OCI-LY7 (cell line): ENCODE data around the gene KDM4B. TPM values are rescaled to one million over a fixed set of nuclear protein-coding genes. Genes with fewer than 3 reads are reported as not detected.

Experiments
- BruUV-seq: library from RNA; stranded (reverse); fragments of 400-500 nt; replicated peaks from 2 replicates; lab custom pipeline; 2021; lab: Mats Ljungman, UMichigan
- CTCF ChIA-PET: fragments of 300-600 bp; sonication (Branson Sonifier 250); formaldehyde crosslinking; loops from one replicate; lab custom pipeline; 2022; ENCODE audit warnings: antibody characterized with exemption; ENCODE audit not compliant: unreplicated experiment; lab: Charles Lee
- POLR2A ChIA-PET: fragments of 300-600 bp; sonication (Branson Sonifier 250); formaldehyde crosslinking; loops from one replicate; lab custom pipeline; 2022; ENCODE audit warnings: antibody characterized with exemption; lab: Charles Lee
- DNase-seq: peaks from one replicate; pipeline ENCODE4 v3.0.0-alpha.2; 2015; ENCODE audit warnings: low spot score
- H2AFZ ChIP-seq: fragments of 200-600 bp; sonication (generic), shearing (Covaris generic); 2 replicates; pipeline ENCODE4 v1.6.1; 2014; ENCODE audit warnings: mild to moderate bottlenecking, antibody characterized with exemption, low read length, moderate library complexity
- H3K27ac ChIP-seq: fragments of 200-600 bp; sonication (generic); 2 replicates; pipeline ENCODE4 v1.5.1; 2014; ENCODE audit warnings: mixed run types, low read depth, mild to moderate bottlenecking, moderate library complexity, low read length, inconsistent platforms; ENCODE audit not compliant: poor library complexity, severe bottlenecking
- H3K36me3 ChIP-seq: fragments of 200-600 bp; sonication (generic); 2 replicates; pipeline ENCODE4 v1.6.1; 2014; ENCODE audit warnings: mild to moderate bottlenecking, antibody characterized with exemption, low read length, moderate library complexity, mixed read lengths; ENCODE audit not compliant: insufficient read depth
- H3K4me1 ChIP-seq: fragments of 200-600 bp; sonication (generic); 2 replicates; pipeline ENCODE4 v1.5.1; 2014; ENCODE audit warnings: mild to moderate bottlenecking, low read length; ENCODE audit not compliant: insufficient read depth, poor library complexity, severe bottlenecking
- H3K4me2 ChIP-seq: fragments of 200-600 bp; sonication (generic); 2 replicates; pipeline ENCODE4 v1.6.1; 2014; ENCODE audit warnings: mild to moderate bottlenecking, low read length
- H3K4me3 ChIP-seq: fragments of 200-600 bp; sonication (generic); 2 replicates; pipeline ENCODE4 v1.5.1; 2014; ENCODE audit warnings: mild to moderate bottlenecking, low read depth, low read length; ENCODE audit not compliant: poor library complexity, severe bottlenecking
- H3K79me2 ChIP-seq: fragments of 200-600 bp; sonication (generic); 2 replicates; pipeline ENCODE4 v1.6.1; 2016; ENCODE audit warnings: low read depth, mild to moderate bottlenecking, low read length, moderate library complexity, mixed read lengths; ENCODE audit not compliant: insufficient read depth
- H3K9me2 ChIP-seq: fragments of 200-600 bp; sonication (generic); 2 replicates; pipeline ENCODE4 v1.6.1; 2016; ENCODE audit warnings: mild to moderate bottlenecking, low read length, mixed read lengths; ENCODE audit not compliant: insufficient read depth
- H3K9me3 ChIP-seq: fragments of 200-600 bp; sonication (generic); 2 replicates; pipeline ENCODE4 v1.6.1; 2014; ENCODE audit warnings: mild to moderate bottlenecking, mixed run types, low read length, mixed read lengths
- H4K20me1 ChIP-seq: fragments of 200-600 bp; sonication (generic); 2 replicates; pipeline ENCODE4 v1.6.1; 2014; ENCODE audit warnings: mild to moderate bottlenecking, antibody characterized with exemption, low read length, moderate library complexity, mixed read lengths; ENCODE audit not compliant: insufficient read depth
- EZH2phosphoT487 ChIP-seq: fragments of 200-600 bp; sonication (generic); IDR thresholded peaks from 2 replicates; pipeline ENCODE4 v1.6.1; 2018; ENCODE audit warnings: low read depth, borderline replicate concordance, mild to moderate bottlenecking, mixed run types, antibody characterized with exemption, low read length, moderate library complexity, mixed read lengths
- intact Hi-C: fragments of 100-400 bp; cut with micrococcal nuclease; formaldehyde crosslinking; loops from one replicate; pipeline ENCODE4 v1.10.0; 2022; ENCODE audit not compliant: unreplicated experiment
- total RNA-seq, 2 experiments: library from RNA; depleted of rRNA in 1 of 2; stranded (reverse); fragments of >200 nt in 1 of 2; shearing (Covaris generic) in 1 of 2; gene quantifications; 2 replicates each; pipeline ENCODE4 v1.2.3, GENCODE V29; 2014 to 2022
- TF ChIP-seq, protein P1 (sequence below): fragments of 200-600 bp; sonication (generic); conservative IDR thresholded peaks from 2 replicates; pipeline ENCODE4 v1.5.1; 2014; ENCODE audit warnings: mild to moderate bottlenecking, antibody characterized with exemption, low read length, moderate library complexity, mixed read lengths

Gene KDM4B
- total RNA-seq, 2 experiments from 2014 or later, result 24.3 to 44.2 TPM

DNA sequence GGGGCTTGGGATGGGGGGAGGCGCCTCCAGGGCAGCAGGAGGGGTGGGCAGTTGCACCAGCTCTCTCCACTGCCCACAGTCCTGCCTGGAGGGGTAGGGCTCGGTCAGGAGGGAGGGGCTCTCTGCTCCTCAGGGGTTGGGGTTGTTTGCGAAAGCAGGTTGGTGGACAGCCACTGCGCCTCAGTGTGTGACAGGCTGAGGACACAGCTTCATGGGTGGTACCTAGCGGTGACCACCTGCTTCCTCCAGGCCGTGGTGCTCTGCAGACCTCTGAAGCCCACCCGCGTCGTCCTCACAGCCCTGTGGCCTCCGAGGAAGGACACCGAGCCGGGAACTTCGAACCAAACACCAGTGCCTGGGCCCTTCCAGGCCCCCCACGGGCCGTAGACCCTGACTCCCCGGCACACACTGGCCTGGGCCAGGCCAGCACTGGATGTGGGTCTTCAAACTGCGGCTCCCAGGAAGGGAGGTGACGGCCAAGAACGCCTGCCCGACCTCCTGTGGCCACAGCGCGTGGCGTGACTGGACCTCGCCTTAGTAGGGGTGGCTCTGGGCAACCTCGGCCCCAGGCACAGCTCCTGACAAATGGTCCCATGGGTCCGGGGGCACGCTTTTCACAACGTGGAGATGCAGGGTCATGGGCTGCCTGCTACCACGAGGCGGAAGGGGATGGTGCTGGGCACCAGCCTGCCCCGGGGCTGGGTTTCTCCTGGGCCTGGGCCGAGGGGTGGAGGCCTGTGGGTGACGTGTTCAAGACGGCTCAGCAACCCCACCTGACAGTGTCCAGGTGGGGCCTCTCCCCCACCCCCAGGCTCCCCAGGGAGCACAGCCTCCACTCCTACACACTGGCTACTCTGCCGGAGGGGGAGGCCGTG, 173.2 kb downstream of the KDM4B start:
- DNase-seq, result no peak
- H3K4me1 ChIP-seq, result peaks cover 10% of the 10 kb centered on the region
- no peaks in the 10 kb centered on the region for H3K9me3 ChIP-seq
- no peak overlapping the region for H3K4me2 ChIP-seq
- H4K20me1 ChIP-seq, result no peaks in the 10 kb centered on the region
- no peak overlapping the region for H3K4me3 ChIP-seq
- TF ChIP-seq EZH2phosphoT487, result no peak
- TF ChIP-seq, protein P1, sequence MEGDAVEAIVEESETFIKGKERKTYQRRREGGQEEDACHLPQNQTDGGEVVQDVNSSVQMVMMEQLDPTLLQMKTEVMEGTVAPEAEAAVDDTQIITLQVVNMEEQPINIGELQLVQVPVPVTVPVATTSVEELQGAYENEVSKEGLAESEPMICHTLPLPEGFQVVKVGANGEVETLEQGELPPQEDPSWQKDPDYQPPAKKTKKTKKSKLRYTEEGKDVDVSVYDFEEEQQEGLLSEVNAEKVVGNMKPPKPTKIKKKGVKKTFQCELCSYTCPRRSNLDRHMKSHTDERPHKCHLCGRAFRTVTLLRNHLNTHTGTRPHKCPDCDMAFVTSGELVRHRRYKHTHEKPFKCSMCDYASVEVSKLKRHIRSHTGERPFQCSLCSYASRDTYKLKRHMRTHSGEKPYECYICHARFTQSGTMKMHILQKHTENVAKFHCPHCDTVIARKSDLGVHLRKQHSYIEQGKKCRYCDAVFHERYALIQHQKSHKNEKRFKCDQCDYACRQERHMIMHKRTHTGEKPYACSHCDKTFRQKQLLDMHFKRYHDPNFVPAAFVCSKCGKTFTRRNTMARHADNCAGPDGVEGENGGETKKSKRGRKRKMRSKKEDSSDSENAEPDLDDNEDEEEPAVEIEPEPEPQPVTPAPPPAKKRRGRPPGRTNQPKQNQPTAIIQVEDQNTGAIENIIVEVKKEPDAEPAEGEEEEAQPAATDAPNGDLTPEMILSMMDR, result no peak
- no peaks in the 10 kb centered on the region for H3K79me2 ChIP-seq
- peaks cover 21% of the 10 kb centered on the region for H3K36me3 ChIP-seq
- H3K9me2 ChIP-seq, result no peaks in the 10 kb centered on the region
- BruUV-seq, result no TSS peak
- intact Hi-C loops, result no loop called here
- no peak overlapping the region for H2AFZ ChIP-seq
- POLR2A ChIA-PET, result interaction anchor here (0.6 kb wide), 1 partner anchor 526 kb away, joined by 4 read pairs; no protein-coding TSS in a partner anchor
- CTCF ChIA-PET, result no interaction called here
- no peak overlapping the region for H3K27ac ChIP-seq

DNA sequence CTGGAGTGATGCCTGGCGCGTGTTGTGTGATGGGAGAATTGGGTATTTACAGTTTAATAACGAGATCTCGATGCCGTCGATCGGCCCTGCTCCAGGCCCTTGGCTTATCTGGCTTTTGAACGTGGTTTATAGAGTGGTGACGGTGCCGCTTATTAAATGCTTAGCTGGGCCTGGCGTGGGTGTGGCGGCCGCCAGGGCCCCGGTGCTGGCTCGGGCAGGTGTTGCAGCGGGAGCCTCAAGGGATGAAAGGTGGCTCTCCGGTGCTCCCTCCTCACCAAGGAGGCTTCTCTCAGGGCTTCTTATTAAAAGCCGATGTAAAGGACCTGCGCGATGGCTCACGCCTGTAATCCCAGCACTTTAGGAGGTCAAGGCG, 173.8 kb downstream of the KDM4B start:
- Histone ChIP-seq H3K9me2 (no peaks in the 10 kb centered on the region), H2AFZ (no peak overlapping the region), H3K4me3 (no peak overlapping the region), H3K27ac (no peak overlapping the region), H3K79me2 (no peaks in the 10 kb centered on the region), H4K20me1 (no peaks in the 10 kb centered on the region), H3K9me3 (no peaks in the 10 kb centered on the region), H3K4me2 (no peak overlapping the region), H3K36me3 (peaks cover 14% of the 10 kb centered on the region), H3K4me1 (peaks cover 10% of the 10 kb centered on the region)
- ChIA-PET CTCF (no interaction called here), POLR2A (interaction anchor here (0.6 kb wide), 1 partner anchor 525 kb away, joined by 4 read pairs; no protein-coding TSS in a partner anchor)
- DNase-seq, result no peak
- intact Hi-C loops, result no loop called here
- no TSS peak for BruUV-seq
- no peak for TF ChIP-seq EZH2phosphoT487
- TF ChIP-seq, protein P1, result no peak
